Measurements from ENCODE around the gene TRIP10. TPM values are rescaled to one million over a fixed set of nuclear protein-coding genes. Genes with fewer than 3 reads are reported as not detected.

TRIP10 gene
- total and polyA plus RNA-seq, 9 donors, result 35.5 to 63.8 (median 55.5) TPM

DNA sequence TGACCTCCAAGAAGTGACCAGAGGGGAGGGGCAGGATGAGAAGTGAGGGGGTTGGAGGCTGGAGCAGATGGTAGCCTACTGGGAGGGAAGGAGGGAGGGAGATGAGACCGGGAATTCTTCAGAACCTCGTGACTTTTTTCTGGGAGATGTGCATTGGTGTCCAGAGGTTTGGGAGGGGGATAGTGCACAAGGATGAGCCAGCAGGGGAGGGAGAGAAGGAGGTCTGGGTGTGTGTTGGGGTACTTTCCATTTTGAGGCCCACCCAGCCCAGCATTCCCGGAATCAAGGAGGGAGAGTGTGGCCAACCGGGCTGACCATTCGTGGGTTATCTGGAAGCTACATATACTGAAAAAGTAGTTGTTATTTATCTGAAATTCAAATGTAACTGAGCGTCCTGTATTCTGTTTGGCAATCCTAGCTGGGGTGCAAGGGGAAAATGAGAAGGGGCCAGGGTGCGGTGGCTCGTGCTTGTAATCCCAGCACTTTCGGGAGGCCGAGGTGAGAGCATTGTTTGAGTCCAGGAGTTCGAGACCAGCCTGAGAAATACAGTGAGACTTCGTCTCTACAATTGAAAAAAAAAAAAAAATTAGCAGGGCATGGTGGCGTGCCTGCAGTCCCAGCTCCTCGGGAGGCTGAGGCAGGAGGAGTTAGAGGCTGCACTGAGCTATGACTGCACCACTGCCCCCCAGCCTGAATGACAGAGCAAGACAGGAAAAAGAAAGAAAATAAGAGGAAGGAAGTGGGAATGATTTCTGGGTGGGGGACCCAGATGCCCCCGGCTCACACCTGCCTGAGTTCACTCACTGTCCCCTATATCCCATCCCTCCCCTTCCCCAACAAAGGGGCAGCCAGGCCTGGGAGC is 14.6 kb upstream of the TRIP10 start:
- 59% methylated on average over 14 of the region's 15 CpGs for WGBS (ENCODE audit: insufficient coverage)
- Histone ChIP-seq H3K27ac (ENCODE audit: low read length) (no peak overlapping the region), H3K4me1 (ENCODE audit: control insufficient read depth, insufficient read depth, low read length) (peaks cover 10% of the 10 kb centered on the region)

DNA sequence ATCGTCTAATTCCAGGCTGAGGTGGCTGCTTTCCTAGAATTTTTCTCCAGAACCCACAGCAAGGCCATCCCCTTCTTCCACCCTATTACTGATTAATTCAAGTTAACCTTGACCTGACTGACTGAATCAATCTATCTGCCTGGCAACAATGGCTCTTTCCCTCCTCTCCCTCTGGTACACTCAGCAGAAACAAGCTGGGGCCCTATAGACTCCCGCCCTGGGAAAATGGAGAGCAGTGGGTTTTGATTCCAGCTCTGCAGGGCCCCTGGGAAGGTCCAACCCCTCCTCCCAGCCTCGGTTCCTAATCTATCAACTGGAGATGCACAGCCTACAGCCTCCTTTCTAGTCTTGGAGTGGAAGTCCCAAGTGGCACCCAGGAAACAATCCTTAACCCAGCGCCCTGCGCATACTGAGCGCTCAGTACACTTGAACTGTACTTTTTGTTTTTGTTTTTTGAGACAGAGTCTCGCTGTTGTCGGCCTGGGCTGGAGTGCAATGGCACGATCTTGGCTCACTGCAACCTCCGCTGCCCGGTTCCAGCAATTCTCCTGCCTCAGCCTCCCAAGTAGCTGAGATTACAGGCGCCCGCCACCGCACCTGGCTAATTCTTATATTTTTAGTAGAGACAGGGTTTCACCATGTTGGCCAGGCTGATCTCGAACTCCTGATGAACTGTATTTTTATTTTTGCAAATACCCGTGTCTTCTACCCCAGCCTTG is 13.8 kb upstream of the TRIP10 start:
- whole genome bisulfite sequencing (ENCODE audit: insufficient coverage), result 90% methylated on average over 11 of the region's 16 CpGs
- H3K27ac ChIP-seq (ENCODE audit: low read length), result no peak overlapping the region
- no peak overlapping the region for H3K4me3 ChIP-seq (ENCODE audit: low read length)
- no peaks in the 10 kb centered on the region for H3K36me3 ChIP-seq (ENCODE audit: control insufficient read depth, insufficient read depth, low read length)
- H3K27me3 ChIP-seq (ENCODE audit: control insufficient read depth, insufficient read depth, low read length), result no peaks in the 10 kb centered on the region
- H3K9me3 ChIP-seq (replicated peaks; ENCODE audit: control insufficient read depth, low read depth, low read length), result no peaks in the 10 kb centered on the region
- no peak for DNase-seq
- H3K4me1 ChIP-seq (ENCODE audit: control insufficient read depth, insufficient read depth, low read length), result peaks cover 7% of the 10 kb centered on the region

More for the DNA sequence above, 14.6 kb upstream of the TRIP10 start:
- DNase-seq, result no peak
- H3K9me3 ChIP-seq (replicated peaks; ENCODE audit: control insufficient read depth, low read depth, low read length), result no peaks in the 10 kb centered on the region
- no peaks in the 10 kb centered on the region for H3K36me3 ChIP-seq (ENCODE audit: control insufficient read depth, insufficient read depth, low read length)
- H3K4me3 ChIP-seq (ENCODE audit: low read length), result no peak overlapping the region
- H3K27me3 ChIP-seq (ENCODE audit: control insufficient read depth, insufficient read depth, low read length), result no peaks in the 10 kb centered on the region

DNA sequence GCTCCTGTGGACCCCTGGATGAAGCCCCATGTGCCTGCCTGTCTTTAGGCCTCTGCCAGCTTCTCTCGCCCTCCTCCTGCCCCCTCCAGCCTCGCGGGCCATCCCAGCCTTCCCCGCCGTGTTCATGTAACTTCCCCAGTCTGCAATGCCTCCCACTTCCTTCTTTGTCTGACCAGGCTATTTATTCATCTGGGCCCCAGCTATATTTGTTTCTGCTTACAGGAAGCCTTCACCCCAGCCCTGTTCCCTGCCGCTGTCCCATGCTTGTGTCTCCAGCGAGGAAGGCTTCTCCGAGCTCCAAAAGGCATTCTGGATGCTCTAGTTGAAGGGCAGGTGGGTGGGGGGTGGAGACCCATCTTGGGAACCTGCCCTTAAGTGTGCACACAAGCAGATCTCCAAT is 11.1 kb upstream of the TRIP10 start:
- H3K27me3 ChIP-seq (ENCODE audit: control insufficient read depth, insufficient read depth, low read length), result no peaks in the 10 kb centered on the region

DNA sequence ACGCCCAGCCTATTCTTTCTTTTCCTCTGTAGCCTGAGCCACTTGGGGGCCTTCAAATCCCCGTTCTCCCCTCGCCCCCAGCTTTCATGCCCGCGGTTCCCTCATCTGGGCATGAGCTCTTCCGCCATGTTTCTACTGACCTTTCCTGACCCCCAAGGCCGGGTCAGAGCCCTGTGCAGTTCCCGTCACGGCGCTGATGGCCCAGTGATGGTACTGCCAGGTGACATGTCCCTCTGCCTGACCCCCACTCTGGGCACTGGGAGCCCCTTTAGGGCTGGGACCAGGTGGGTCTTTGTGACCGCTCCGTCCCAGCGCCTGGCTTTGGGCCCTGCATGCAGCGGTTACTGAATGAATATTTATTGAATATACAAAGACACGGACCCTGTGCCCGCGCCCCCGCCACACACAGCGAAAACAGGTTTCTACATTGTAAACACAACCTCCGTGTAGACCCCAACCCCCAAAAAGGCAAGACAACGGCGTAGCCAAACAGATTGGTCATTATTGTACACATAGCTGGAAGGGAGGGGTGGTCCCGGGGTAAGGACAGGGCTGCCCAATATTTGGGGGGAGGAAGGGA is 9.8 kb upstream of the TRIP10 start:
- 81% methylated on average over 10 of the region's 23 CpGs for WGBS (ENCODE audit: insufficient coverage)
- Histone ChIP-seq H3K27ac (ENCODE audit: low read length) (no peak overlapping the region), H3K36me3 (ENCODE audit: control insufficient read depth, insufficient read depth, low read length) (peaks cover 28% of the 10 kb centered on the region), H3K4me1 (ENCODE audit: control insufficient read depth, insufficient read depth, low read length) (peaks cover 2% of the 10 kb centered on the region), H3K9me3 (replicated peaks; ENCODE audit: control insufficient read depth, low read depth, low read length) (no peaks in the 10 kb centered on the region), H3K27me3 (ENCODE audit: control insufficient read depth, insufficient read depth, low read length) (no peaks in the 10 kb centered on the region), H3K4me3 (ENCODE audit: low read length) (no peak overlapping the region)
- DNase-seq, result no peak

More for the DNA sequence above, 11.1 kb upstream of the TRIP10 start:
- Histone ChIP-seq H3K27ac (ENCODE audit: low read length) (no peak overlapping the region), H3K36me3 (ENCODE audit: control insufficient read depth, insufficient read depth, low read length) (peaks cover 23% of the 10 kb centered on the region), H3K9me3 (replicated peaks; ENCODE audit: control insufficient read depth, low read depth, low read length) (no peaks in the 10 kb centered on the region), H3K4me1 (ENCODE audit: control insufficient read depth, insufficient read depth, low read length) (peaks cover under 1% of the 10 kb centered on the region), H3K4me3 (ENCODE audit: low read length) (no peak overlapping the region)
- DNase-seq, result peak; percentile 62
- WGBS (ENCODE audit: insufficient coverage), result 50% methylated on average over 8 of the region's 8 CpGs

DNA sequence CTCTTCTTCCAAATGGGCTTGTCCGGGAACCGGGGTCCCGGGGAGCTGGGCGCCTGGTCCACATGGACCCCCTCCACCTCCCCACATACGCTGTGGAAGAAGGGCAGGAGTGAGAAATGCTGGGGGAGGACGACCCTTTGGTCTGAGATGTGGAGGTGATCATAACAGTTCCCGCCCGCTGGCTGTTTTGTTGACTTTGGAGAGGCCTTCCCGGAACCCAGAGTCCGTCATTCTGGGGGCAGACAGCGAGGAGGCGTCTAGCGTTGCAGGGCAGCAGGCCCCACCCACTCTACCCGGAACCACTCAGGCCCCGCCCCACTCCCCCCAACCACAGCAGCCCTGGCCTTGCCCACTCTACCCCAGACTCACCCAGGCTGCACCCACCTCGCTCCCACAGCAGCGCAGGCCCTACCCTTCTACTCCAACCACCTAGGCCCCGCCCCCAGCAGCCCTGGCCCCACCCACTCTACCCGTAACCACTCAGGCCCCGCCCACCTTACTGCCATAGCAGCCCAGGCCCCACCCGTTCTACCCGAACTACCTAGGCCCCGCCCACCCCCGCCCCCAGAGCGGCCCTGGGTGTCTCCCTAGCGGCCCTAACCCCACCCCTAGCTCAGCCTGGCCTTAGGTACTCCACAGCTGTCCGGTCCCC is 9.2 kb upstream of the TRIP10 start:
- Histone ChIP-seq H3K27ac (ENCODE audit: low read length) (no peak overlapping the region), H3K4me3 (ENCODE audit: low read length) (no peak overlapping the region), H3K36me3 (ENCODE audit: control insufficient read depth, insufficient read depth, low read length) (peaks cover 28% of the 10 kb centered on the region), H3K27me3 (ENCODE audit: control insufficient read depth, insufficient read depth, low read length) (no peaks in the 10 kb centered on the region), H3K4me1 (ENCODE audit: control insufficient read depth, insufficient read depth, low read length) (peaks cover 2% of the 10 kb centered on the region), H3K9me3 (replicated peaks; ENCODE audit: control insufficient read depth, low read depth, low read length) (no peaks in the 10 kb centered on the region)
- no peak for DNase-seq
- WGBS (ENCODE audit: insufficient coverage), result 34% methylated on average over 14 of the region's 27 CpGs

DNA sequence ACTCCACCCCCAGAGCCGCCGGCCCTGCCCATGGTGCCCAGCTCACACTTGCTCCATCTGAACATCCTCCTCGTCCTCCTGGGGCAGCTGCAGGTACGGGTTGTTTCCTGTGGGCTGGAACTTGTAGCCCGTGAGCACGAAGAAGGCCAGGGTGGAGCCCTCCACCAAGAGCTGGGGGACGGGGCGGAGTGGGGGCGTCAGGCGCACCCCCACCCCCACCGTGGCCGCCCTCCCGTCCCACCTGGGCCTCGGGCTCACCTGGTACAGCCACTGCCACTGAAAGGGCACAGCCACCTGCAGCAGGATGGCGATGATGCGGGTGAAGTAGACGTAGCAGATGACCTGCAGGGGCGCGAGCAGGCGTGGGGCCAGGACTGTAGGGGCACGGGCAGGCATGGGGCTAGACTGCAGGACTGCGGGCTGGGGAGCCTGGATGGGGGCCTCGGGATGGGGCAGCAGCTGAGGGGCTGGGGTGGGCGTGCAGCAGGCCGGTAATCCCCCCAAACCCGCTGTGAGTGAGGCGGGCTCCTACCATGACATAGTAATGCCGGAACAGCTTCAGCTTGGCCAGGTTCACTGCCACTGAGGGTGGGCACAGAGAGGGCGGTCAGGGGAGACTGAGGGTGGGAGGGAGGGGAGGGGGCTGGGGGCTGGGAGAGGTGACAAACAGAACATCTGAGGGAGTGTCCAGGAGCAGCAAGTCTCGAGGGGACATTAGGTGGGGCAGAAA is 8.4 kb upstream of the TRIP10 start:
- no peaks in the 10 kb centered on the region for H3K27me3 ChIP-seq (ENCODE audit: control insufficient read depth, insufficient read depth, low read length)
- no peak overlapping the region for H3K4me3 ChIP-seq (ENCODE audit: low read length)
- peaks cover 8% of the 10 kb centered on the region for H3K4me1 ChIP-seq (ENCODE audit: control insufficient read depth, insufficient read depth, low read length)
- WGBS (ENCODE audit: insufficient coverage), result 86% methylated on average over 24 of the region's 30 CpGs
- H3K9me3 ChIP-seq (replicated peaks; ENCODE audit: control insufficient read depth, low read depth, low read length), result no peaks in the 10 kb centered on the region
- H3K36me3 ChIP-seq (ENCODE audit: control insufficient read depth, insufficient read depth, low read length), result peaks cover 28% of the 10 kb centered on the region
- DNase-seq, result no peak
- H3K27ac ChIP-seq (ENCODE audit: low read length), result no peak overlapping the region

DNA sequence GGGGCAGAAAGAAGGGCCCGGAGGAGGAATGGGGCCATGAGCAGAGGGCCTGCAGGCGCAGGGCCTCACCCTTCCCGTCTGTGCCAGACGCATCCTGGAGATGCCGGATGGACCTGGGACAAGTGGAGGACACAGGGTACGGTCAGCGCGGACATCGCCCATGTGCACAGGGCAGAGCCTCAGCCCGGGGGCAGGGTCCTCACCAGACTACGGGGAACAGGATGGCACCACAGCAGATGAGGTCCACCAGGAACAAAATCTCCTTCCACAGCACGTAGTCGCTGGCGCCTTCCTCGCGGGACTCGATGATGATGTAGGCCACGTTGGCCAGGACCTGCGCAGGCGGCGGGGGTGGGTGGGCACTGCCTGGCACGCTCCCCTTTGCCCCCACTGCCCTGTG is 7.7 kb upstream of the TRIP10 start:
- no peak overlapping the region for H3K4me3 ChIP-seq (ENCODE audit: low read length)
- no peaks in the 10 kb centered on the region for H3K9me3 ChIP-seq (replicated peaks; ENCODE audit: control insufficient read depth, low read depth, low read length)
- peaks cover 13% of the 10 kb centered on the region for H3K4me1 ChIP-seq (ENCODE audit: control insufficient read depth, insufficient read depth, low read length)
- H3K27ac ChIP-seq (ENCODE audit: low read length), result no peak overlapping the region
- DNase-seq, result no peak
- no peaks in the 10 kb centered on the region for H3K27me3 ChIP-seq (ENCODE audit: control insufficient read depth, insufficient read depth, low read length)
- 91% methylated on average over 20 of the region's 22 CpGs for WGBS (ENCODE audit: insufficient coverage)
- peaks cover 28% of the 10 kb centered on the region for H3K36me3 ChIP-seq (ENCODE audit: control insufficient read depth, insufficient read depth, low read length)

DNA sequence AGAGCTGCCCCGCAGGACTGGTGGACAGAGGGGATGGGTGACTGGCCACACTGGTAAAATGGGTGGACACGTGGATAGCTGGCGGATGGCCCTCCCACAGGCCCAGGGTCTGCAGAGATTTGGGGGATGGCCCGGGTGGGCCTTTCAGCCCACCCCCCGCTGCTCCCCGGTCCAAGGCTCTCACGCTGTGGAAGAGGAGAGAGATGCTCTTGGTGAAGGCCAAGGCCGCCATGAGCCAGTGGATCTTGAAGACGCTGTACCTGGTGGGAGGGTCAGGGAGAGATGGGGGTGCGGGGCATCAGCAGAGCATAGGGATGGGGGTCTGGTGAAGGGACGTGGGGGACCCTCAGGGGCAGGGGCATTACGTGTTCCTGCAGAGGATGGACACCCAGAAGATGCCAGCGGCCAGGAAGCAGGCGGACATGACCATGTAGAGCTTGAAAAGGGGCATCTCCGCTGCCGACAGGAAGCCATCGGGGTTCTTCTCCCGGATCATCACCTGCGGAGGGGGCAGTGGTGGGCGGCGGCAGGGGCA is 6.6 kb upstream of the TRIP10 start:
- Histone ChIP-seq H3K4me3 (ENCODE audit: low read length) (no peak overlapping the region), H3K36me3 (ENCODE audit: control insufficient read depth, insufficient read depth, low read length) (peaks cover 28% of the 10 kb centered on the region), H3K27ac (ENCODE audit: low read length) (no peak overlapping the region), H3K27me3 (ENCODE audit: control insufficient read depth, insufficient read depth, low read length) (no peaks in the 10 kb centered on the region), H3K9me3 (replicated peaks; ENCODE audit: control insufficient read depth, low read depth, low read length) (no peaks in the 10 kb centered on the region), H3K4me1 (ENCODE audit: control insufficient read depth, insufficient read depth, low read length) (peaks cover 15% of the 10 kb centered on the region)
- no peak for DNase-seq
- 91% methylated on average over 20 of the region's 21 CpGs for WGBS (ENCODE audit: insufficient coverage)

DNA sequence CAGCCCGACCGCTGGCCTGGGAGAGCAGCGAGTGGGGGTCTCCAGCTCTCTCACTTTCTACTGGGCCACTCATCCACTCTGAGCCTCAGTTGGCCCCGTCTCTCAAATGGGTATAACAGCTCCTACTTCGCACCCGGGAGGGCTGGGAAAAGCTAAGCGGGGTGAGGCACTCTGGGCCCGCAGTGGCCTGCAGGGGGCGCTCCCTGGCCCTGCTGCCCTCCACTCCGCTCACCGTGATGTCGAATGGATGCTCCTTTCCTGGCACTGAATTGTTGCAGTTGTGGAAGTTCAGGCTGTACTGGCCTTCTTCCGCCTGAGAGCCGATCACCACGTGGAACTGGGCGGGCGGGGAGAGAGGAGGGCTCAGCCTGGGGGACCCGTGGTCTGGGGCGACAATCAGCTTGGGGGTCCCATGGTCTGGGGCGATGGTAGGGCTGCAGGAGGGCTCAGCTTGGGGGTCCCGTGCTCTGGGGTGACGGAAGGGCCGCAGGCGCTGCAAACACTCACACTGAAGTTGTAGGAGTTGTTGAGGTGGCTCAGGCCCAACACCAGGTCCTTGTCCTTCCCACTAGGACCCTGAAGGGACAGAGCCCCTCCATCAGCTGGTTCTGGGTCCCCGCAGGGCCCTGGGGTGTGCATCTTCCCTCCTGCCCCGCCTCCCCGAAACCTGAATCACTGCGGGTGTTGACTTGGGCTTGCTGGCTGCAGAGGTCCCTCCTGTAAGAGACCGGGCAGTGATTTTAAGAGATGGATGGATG is 6.0 kb upstream of the TRIP10 start:
- Histone ChIP-seq H3K9me3 (replicated peaks; ENCODE audit: control insufficient read depth, low read depth, low read length) (no peaks in the 10 kb centered on the region), H3K4me1 (ENCODE audit: control insufficient read depth, insufficient read depth, low read length) (peaks cover 21% of the 10 kb centered on the region), H3K4me3 (ENCODE audit: low read length) (no peak overlapping the region), H3K27me3 (ENCODE audit: control insufficient read depth, insufficient read depth, low read length) (no peaks in the 10 kb centered on the region), H3K27ac (ENCODE audit: low read length) (no peak overlapping the region), H3K36me3 (ENCODE audit: control insufficient read depth, insufficient read depth, low read length) (peaks cover 28% of the 10 kb centered on the region)
- no peak for DNase-seq
- WGBS (ENCODE audit: insufficient coverage), result 80% methylated on average over 19 of the region's 29 CpGs

Measured in muscle of leg (tissue), 11 donors.